Suprapubic skin (tissue), 4 donors: ENCODE data around the gene ING5. TPM values are rescaled to one million over a fixed set of nuclear protein-coding genes. Genes with fewer than 3 reads are reported as not detected.

Experiments used
- DNase-seq, 2 donors: peaks; one replicate each; pipeline ENCODE4 v3.0.0-alpha.2; 2019; ENCODE audit warnings: low spot score in 2 of 2
- H3K27ac ChIP-seq: fragments of 200-600 bp; sonication (generic); one replicate; pipeline ENCODE4 v1.5.1; 2019
- H3K27me3 ChIP-seq: fragments of 200-600 bp; sonication (generic); one replicate; pipeline ENCODE4 v1.5.1; 2019
- H3K36me3 ChIP-seq: fragments of 200-600 bp; sonication (generic); one replicate; pipeline ENCODE4 v1.5.1; 2019
- H3K4me1 ChIP-seq: fragments of 200-600 bp; sonication (generic); one replicate; pipeline ENCODE4 v1.5.1; 2019
- H3K4me3 ChIP-seq: fragments of 200-600 bp; sonication (generic); one replicate; pipeline ENCODE4 v1.5.1; 2019; ENCODE audit warnings: mild to moderate bottlenecking
- H3K9me3 ChIP-seq: fragments of 200-600 bp; sonication (generic); one replicate; pipeline ENCODE4 v1.5.1; 2019
- CTCF ChIP-seq, 2 donors: fragments of 200-600 bp in 1 of 2; fragments of 450-650 bp in 1 of 2; sonication (generic) in 1 of 2; IDR thresholded peaks; one replicate each; pipeline ENCODE4 v1.5.1; 2016 to 2019; ENCODE audit warnings: antibody characterized with exemption in 2 of 2, mild to moderate bottlenecking in 1 of 2, moderate library complexity in 1 of 2
- EP300 ChIP-seq: sonication (generic); formaldehyde crosslinking; IDR thresholded peaks from one replicate; pipeline ENCODE4 v1.6.1; 2017; ENCODE audit warnings: antibody characterized with exemption
- POLR2A ChIP-seq, 2 donors: fragments of 450-650 bp; IDR thresholded peaks; one replicate each; pipeline ENCODE4 v1.6.1; 2017; ENCODE audit warnings: antibody characterized with exemption in 2 of 2, mild to moderate bottlenecking in 2 of 2, moderate library complexity in 2 of 2
- POLR2AphosphoS5 ChIP-seq, 3 donors: sonication (generic); formaldehyde crosslinking; IDR thresholded peaks; one replicate each; pipeline ENCODE4 v1.6.1; 2017; ENCODE audit warnings: antibody characterized with exemption in 3 of 3
- WGBS: methylation state at CpG from one replicate; pipeline ENCODE4 v1.1.5; 2018; 5-methylcytosine and 5-hydroxymethylcytosine counted together
- total RNA-seq, 4 donors: library from RNA; depleted of rRNA; stranded (reverse); fragments of >200 nt; gene quantifications; one replicate each; pipeline ENCODE4 v1.1.0, GENCODE V29; 2016

ING5 gene
- total RNA-seq = 10 to 100 TPM; 32.1 to 94.9 (median 46.4) TPM

- peak; percentile 97 to 98 for DNase-seq
- Histone ChIP-seq H3K4me3 (peak within 1 kb of the TSS; percentile 78), H3K9me3 (no peaks in the 10 kb centered on the region), H3K27me3 (no peaks in the 10 kb centered on the region), H3K4me1 (peaks cover 24% of the 10 kb centered on the region), H3K36me3 (peaks cover 20% of the 10 kb centered on the region), H3K27ac (peak within 1 kb of the TSS; percentile 98)
- no CpG with 5 or more reads among the region's 96 CpGs for WGBS
- peak in 2 of 3 donors; percentile 20 to 58 for TF ChIP-seq POLR2AphosphoS5 (IDR thresholded peaks at IDR 0.05)
- no peak for TF ChIP-seq CTCF (IDR thresholded peaks at IDR 0.05)
- TF ChIP-seq POLR2A (IDR thresholded peaks at IDR 0.05) = peak in 1 of 2 donors; percentile 76
Measured at GRCh38 chr2:241701399-241702154, at the start of gene ING5. ING5 (plus strand) TSS chr2:241702039; CDS start chr2:241702066, 27 bp downstream.

GRCh38 chr2:241652142-241652541 is 49.7 kb upstream of the ING5 start:
- WGBS = 97% methylated on average over 5 of the region's 9 CpGs
- Histone ChIP-seq H3K9me3 (no peaks in the 10 kb centered on the region), H3K27ac (no peak overlapping the region), H3K4me1 (no peaks in the 10 kb centered on the region), H3K27me3 (no peaks in the 10 kb centered on the region), H3K4me3 (no peak overlapping the region), H3K36me3 (peaks cover 60% of the 10 kb centered on the region)
- no peak for DNase-seq
- TF ChIP-seq CTCF (IDR thresholded peaks at IDR 0.05) = no peak
- no peak for TF ChIP-seq POLR2A (IDR thresholded peaks at IDR 0.05)
- TF ChIP-seq POLR2AphosphoS5 (IDR thresholded peaks at IDR 0.05) = no peak
- TF ChIP-seq EP300 = no peak

GRCh38 chr2:241652722-241653121 is 49.1 kb upstream of the ING5 start:
- Histone ChIP-seq H3K27me3 (no peaks in the 10 kb centered on the region), H3K9me3 (no peaks in the 10 kb centered on the region), H3K4me1 (no peaks in the 10 kb centered on the region), H3K27ac (no peak overlapping the region), H3K4me3 (no peak overlapping the region), H3K36me3 (peaks cover 65% of the 10 kb centered on the region)
- no peak for DNase-seq
- WGBS = 83% methylated on average over 2 of the region's 9 CpGs
- TF ChIP-seq EP300 (no peak), POLR2AphosphoS5 (IDR thresholded peaks at IDR 0.05) (no peak), POLR2A (IDR thresholded peaks at IDR 0.05) (no peak), CTCF (IDR thresholded peaks at IDR 0.05) (no peak)

- peaks cover 71% of the 10 kb centered on the region for H3K36me3 ChIP-seq
- H3K27me3 ChIP-seq = no peaks in the 10 kb centered on the region
- no peak overlapping the region for H3K27ac ChIP-seq
- TF ChIP-seq POLR2A (IDR thresholded peaks at IDR 0.05) = no peak
- no peak for TF ChIP-seq CTCF (IDR thresholded peaks at IDR 0.05)
- no peak for TF ChIP-seq POLR2AphosphoS5 (IDR thresholded peaks at IDR 0.05)
- no peak for TF ChIP-seq EP300
- H3K4me3 ChIP-seq = no peak overlapping the region
- 96% methylated on average over 12 of the region's 13 CpGs for WGBS
- H3K9me3 ChIP-seq = no peaks in the 10 kb centered on the region
- DNase-seq = no peak
- no peaks in the 10 kb centered on the region for H3K4me1 ChIP-seq
Measured at GRCh38 chr2:241653210-241653750, 48.6 kb upstream of the ING5 start.

- 90% methylated on average over 10 of the region's 12 CpGs for WGBS
- no peak for TF ChIP-seq POLR2A (IDR thresholded peaks at IDR 0.05)
- TF ChIP-seq POLR2AphosphoS5 (IDR thresholded peaks at IDR 0.05) = no peak
- TF ChIP-seq CTCF (IDR thresholded peaks at IDR 0.05) = no peak
- no peak for TF ChIP-seq EP300
- no peak for DNase-seq
- Histone ChIP-seq H3K27ac (no peak overlapping the region), H3K4me1 (no peaks in the 10 kb centered on the region), H3K27me3 (no peaks in the 10 kb centered on the region), H3K4me3 (no peak overlapping the region), H3K36me3 (peaks cover 82% of the 10 kb centered on the region), H3K9me3 (no peaks in the 10 kb centered on the region)
Measured at GRCh38 chr2:241654551-241654950, 47.3 kb upstream of the ING5 start.
